GM10248 (cell line): ENCODE measurements around the gene LRRC74A.

Experiments
- CTCF ChIA-PET: fragments of 300-600 bp; sonication (Branson Sonifier 250); formaldehyde crosslinking; extraction: SDS; loops from one replicate; lab custom pipeline; 2021; ENCODE audit warnings: antibody characterized with exemption; lab: Yijun Ruan, JAX
- POLR2A ChIA-PET: fragments of 350-650 bp; sonication (Branson Sonifier 250); formaldehyde crosslinking; extraction: SDS; loops from one replicate; lab custom pipeline; 2020; ENCODE audit warnings: antibody characterized with exemption; lab: Yijun Ruan, JAX
- DNase-seq: peaks from one replicate; pipeline ENCODE4 v3.0.0; 2012; ENCODE audit errors: extremely low spot score
- CTCF ChIP-seq: IDR thresholded peaks from 2 replicates; pipeline ENCODE4 v1.5.1; 2012; ENCODE audit warnings: mild to moderate bottlenecking, low read depth; ENCODE audit errors: extremely low read depth, missing control alignments, control extremely low read depth

LRRC74A gene

DNA sequence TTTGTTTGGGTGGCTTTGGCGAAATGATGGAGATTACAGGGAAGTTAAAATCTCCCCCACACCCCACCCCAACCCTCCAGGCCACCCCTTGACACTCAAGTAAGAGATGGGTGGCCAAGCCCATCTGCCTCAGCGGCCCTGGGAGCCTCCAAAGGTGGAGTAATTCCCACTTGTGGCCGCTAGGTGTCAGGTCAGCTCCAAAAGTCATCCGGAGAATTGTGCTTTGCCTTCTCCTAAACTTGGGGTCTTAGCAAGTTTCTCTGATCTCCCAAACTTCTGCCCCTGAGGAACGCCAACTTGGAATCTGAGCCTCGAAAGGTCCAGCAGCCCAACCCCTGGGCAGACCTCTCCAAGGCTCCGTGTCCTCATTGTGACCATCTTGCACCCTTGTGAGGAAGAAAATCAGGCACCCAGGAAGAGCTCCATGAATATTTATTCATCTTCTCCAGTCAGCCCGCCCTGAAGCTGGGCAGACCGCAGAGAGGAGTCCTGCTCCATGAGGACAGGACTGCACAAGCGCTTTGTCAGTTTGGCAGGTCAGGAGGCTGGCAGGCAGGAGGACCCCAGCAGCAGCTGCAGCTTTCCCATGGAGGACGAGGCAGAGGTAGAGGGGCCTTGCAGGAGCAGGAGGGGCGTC lies 46.7 kb downstream of the LRRC74A start:
- TF ChIP-seq CTCF, result peak; percentile 85
- DNase-seq, result peak; percentile 82
- CTCF ChIA-PET, result interaction anchor here (0.7 to 9.1 kb wide), 49 partner anchors 9 to 1238 kb away, joined by 3 to 586 read pairs (median 5); partner anchors contain the start of gene ZDHHC22
- POLR2A ChIA-PET, result no interaction called here

GRCh38 chr14:76874734-76875133 lies 48.5 kb downstream of the LRRC74A start:
- no peak for TF ChIP-seq CTCF
- POLR2A ChIA-PET, result no interaction called here
- no peak for DNase-seq
- CTCF ChIA-PET, result interaction anchor here (1.0 to 9.1 kb wide), 26 partner anchors 11 to 441 kb away, joined by 3 to 586 read pairs (median 17); no protein-coding TSS in a partner anchor

DNA sequence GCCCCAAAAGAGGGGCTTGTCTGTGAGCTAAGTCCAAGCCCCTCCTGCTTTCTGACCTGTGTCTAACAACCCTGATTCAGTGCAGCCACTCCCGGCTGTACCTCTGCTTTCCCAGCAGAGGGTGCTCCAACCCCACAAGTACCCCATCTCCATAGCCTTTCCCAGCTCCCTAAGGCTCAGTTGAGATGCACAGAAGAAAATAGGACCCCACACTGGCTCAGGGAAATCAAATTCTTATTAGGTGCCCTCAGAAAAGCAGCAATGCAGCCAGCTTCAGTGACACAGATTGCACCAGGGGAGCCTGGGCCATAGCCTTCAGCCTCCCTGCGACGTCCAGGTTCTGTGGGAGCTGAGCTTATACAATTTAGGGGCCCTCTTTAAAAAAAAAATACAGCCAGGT lies 49.9 kb downstream of the LRRC74A start:
- peak; percentile 94 for TF ChIP-seq CTCF
- DNase-seq, result peak; percentile 78
- CTCF ChIA-PET, result interaction anchor here (0.6 to 9.1 kb wide), 52 partner anchors 8 to 445 kb away, joined by 3 to 586 read pairs (median 6); partner anchors contain the start of genes CIPC and GSTZ1
- POLR2A ChIA-PET, result no interaction called here

- CTCF ChIA-PET, result interaction anchor here (1.3 to 9.1 kb wide), 4 partner anchors 195 to 675 kb away, joined by 3 to 586 read pairs (median 13); no protein-coding TSS in a partner anchor
- no peak for DNase-seq
- TF ChIP-seq CTCF, result no peak
- POLR2A ChIA-PET, result no interaction called here
Observed at GRCh38 chr14:76877871-76878270, 51.7 kb downstream of the LRRC74A start.

DNA sequence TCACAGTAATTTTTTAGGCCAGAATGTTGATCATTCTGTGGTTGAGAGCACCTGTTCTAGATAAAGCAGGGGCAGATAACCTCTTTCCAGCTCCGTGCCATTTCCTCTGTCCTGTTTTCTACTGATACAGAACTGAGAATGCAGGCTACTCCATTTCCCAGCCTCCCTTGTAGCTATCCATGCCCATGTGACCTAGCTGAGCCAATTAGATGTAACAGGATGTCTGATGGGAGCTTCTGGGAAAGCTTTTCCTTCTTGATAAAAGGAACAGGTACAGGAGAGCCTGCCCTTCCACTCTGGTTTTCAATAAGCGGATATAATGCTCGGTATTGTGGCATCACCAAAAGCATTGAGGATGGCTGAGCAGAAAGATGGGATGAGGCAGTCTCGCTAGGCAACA lies 54.2 kb downstream of the LRRC74A start:
- POLR2A ChIA-PET, result no interaction called here
- CTCF ChIA-PET, result interaction anchor here (1.0 to 4.7 kb wide), 3 partner anchors 173 to 246 kb away, joined by 4 to 40 read pairs (median 6); no protein-coding TSS in a partner anchor
- no peak for TF ChIP-seq CTCF
- no peak for DNase-seq

GRCh38 chr14:76881348-76881747 lies 55.1 kb downstream of the LRRC74A start:
- ChIA-PET POLR2A (no interaction called here), CTCF (interaction anchor here (0.9 to 4.7 kb wide), 5 partner anchors 8 to 214 kb away, joined by 3 to 40 read pairs (median 6); no protein-coding TSS in a partner anchor)
- DNase-seq, result no peak
- TF ChIP-seq CTCF, result no peak
